ENCODE measurements around the gene SPINK5. TPM values are rescaled to one million over a fixed set of nuclear protein-coding genes. Genes with fewer than 3 reads are reported as not detected.

The SPINK5 gene
- total and polyA plus RNA-seq, 8 donors, result 0.56 to 6.6 (median 1.3) TPM

DNA sequence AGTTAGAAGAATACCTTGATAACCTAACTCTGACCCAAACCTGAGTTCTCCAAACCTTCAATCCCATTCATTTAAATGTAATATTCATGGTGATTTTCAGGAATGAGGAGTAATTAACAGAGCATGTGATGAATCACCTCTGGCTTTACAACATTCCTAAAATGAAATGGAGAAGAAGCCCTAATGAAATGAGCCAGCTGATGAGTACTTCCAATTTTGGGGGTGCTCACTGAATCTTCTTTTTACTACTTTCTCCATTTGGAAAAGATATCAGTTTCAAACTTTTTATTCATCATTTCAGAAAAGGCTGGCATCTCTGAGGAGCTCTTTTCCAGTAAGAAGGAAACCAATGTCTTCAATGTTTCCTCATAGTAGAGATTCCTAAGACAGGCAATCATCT is 2.9 kb upstream of the SPINK5 start:
- Histone ChIP-seq H3K27me3 (no peaks in the 10 kb centered on the region), H3K4me1 (no peaks in the 10 kb centered on the region), H3K36me3 (no peaks in the 10 kb centered on the region), H3K27ac (no peak overlapping the region), H3K4me3 (no peak overlapping the region), H3K9me3 (peaks cover 0 to 10% of the 10 kb centered on the region in 2 donors)
- DNase-seq (no peak), ATAC-seq (no peak)
- TF ChIP-seq, protein P1, sequence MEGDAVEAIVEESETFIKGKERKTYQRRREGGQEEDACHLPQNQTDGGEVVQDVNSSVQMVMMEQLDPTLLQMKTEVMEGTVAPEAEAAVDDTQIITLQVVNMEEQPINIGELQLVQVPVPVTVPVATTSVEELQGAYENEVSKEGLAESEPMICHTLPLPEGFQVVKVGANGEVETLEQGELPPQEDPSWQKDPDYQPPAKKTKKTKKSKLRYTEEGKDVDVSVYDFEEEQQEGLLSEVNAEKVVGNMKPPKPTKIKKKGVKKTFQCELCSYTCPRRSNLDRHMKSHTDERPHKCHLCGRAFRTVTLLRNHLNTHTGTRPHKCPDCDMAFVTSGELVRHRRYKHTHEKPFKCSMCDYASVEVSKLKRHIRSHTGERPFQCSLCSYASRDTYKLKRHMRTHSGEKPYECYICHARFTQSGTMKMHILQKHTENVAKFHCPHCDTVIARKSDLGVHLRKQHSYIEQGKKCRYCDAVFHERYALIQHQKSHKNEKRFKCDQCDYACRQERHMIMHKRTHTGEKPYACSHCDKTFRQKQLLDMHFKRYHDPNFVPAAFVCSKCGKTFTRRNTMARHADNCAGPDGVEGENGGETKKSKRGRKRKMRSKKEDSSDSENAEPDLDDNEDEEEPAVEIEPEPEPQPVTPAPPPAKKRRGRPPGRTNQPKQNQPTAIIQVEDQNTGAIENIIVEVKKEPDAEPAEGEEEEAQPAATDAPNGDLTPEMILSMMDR (IDR thresholded peaks at IDR 0.05), result no peak
- intact Hi-C loops (cut with DNase I), result no loop called here

DNA sequence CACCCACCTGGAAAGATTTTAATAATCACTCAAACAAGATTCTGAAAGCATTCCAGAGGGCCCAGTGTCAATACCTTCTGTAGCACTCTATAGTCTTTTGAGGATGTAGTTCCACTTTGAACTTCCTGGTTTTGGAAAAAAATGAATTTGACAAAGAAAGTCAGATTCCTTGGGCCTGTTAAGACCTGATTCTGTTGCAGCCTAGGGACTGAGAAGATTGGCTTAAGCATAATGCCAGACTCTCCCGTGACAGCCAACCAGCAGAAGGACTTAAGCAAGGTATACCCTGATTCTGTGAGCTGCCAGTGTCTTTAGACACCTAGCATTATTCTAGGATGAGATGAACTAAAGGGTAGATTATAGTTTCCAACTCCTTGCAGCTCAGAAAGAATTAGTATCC is 6.8 kb downstream of the SPINK5 start:
- DNase-seq, result no peak
- H3K4me3 ChIP-seq, result no peak overlapping the region
- TF ChIP-seq, protein P1 (IDR thresholded peaks at IDR 0.05), result no peak
- intact Hi-C loops (cut with DNase I), result no loop called here
- ATAC-seq, result no peak
- no peaks in the 10 kb centered on the region for H3K36me3 ChIP-seq
- no peaks in the 10 kb centered on the region for H3K9me3 ChIP-seq
- H3K4me1 ChIP-seq, result no peaks in the 10 kb centered on the region
- no peak overlapping the region for H3K27ac ChIP-seq
- no peaks in the 10 kb centered on the region for H3K27me3 ChIP-seq

DNA sequence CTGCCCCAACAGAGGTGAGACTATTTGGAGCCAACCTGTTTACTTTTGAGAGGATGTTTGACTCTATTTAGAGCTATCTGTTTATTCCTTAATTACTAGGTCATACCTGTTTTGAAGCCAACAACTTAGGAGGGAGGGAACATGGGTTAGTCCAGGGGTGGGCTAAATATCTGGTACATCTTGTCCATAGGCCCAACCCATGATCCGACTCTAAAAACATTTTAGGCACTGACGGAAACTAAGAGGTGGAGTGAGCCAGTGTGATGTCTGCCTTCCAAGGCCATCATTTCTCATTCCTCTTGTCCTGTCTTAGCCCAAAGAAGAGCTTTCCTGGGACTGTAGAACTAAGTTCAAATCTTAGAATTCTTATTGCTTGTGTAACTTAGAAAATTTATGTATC is 8.4 kb downstream of the SPINK5 start:
- H3K4me3 ChIP-seq, result no peak overlapping the region
- H3K36me3 ChIP-seq, result no peaks in the 10 kb centered on the region
- H3K4me1 ChIP-seq, result no peaks in the 10 kb centered on the region
- DNase-seq, result no peak
- H3K27me3 ChIP-seq, result no peaks in the 10 kb centered on the region
- H3K27ac ChIP-seq, result no peak overlapping the region
- TF ChIP-seq, protein P1 (IDR thresholded peaks at IDR 0.05), result no peak
- H3K9me3 ChIP-seq, result peaks cover 0 to 7% of the 10 kb centered on the region in 2 donors
- intact Hi-C loops (cut with DNase I), result no loop called here
- no peak for ATAC-seq

DNA sequence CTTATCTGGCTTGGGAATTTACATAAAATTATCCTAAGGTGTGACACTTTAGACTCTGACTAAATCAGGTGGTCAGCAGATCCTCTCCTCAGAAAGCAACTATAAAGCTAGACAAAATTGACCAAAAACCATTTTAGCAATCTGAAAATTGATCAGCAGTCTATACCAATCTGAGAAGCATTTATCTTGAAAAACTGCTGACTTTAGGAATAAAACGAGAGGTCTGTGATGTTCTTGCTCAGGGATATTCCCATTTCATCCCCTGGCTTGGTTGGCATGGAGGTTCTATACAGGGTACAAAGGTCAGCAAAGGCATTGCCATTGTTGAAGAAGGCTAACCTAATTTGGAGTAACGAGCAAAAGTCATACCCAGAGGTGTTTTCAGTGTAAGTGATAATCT is 11.7 kb downstream of the SPINK5 start:
- no peaks in the 10 kb centered on the region for H3K36me3 ChIP-seq
- intact Hi-C loops (cut with DNase I), result no loop called here
- H3K9me3 ChIP-seq, result peaks cover 0 to 7% of the 10 kb centered on the region in 2 donors
- TF ChIP-seq, protein P1 (IDR thresholded peaks at IDR 0.05), result no peak
- no peaks in the 10 kb centered on the region for H3K27me3 ChIP-seq
- ATAC-seq (no peak), DNase-seq (no peak)
- H3K27ac ChIP-seq, result no peak overlapping the region
- no peaks in the 10 kb centered on the region for H3K4me1 ChIP-seq
- no peak overlapping the region for H3K4me3 ChIP-seq

DNA sequence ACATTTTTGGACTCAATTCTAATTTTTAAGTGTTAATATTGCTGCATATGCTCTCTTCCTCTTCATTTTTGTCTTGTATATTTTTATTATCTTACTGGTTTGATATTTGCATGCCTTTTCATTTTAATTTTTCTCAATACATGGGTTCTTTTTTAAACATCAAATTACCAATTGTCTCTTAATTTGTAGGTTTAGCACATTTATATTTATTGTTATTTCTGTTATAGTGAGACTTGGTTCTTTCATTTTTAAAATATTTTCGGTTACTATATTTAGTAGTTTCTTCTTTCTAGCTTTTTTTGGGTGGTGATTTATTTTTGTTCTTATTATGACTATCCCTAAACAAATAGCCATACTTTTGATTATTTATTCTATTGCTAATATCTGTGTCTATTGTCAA is 19.4 kb downstream of the SPINK5 start:
- H3K4me1 ChIP-seq, result no peaks in the 10 kb centered on the region
- no peak overlapping the region for H3K4me3 ChIP-seq
- H3K9me3 ChIP-seq, result peaks cover 0 to 9% of the 10 kb centered on the region in 2 donors
- intact Hi-C loops (cut with DNase I), result no loop called here
- no peak overlapping the region for H3K27ac ChIP-seq
- TF ChIP-seq, protein P1 (IDR thresholded peaks at IDR 0.05), result no peak
- ATAC-seq, result no peak
- DNase-seq, result no peak
- H3K27me3 ChIP-seq, result no peaks in the 10 kb centered on the region
- H3K36me3 ChIP-seq, result no peaks in the 10 kb centered on the region

Data from left lung (tissue), 10 donors.